Endothelial cell of hepatic sinusoid (primary cell): ENCODE data around the gene SRSF12.

Experiments
- in situ Hi-C: cut with HindIII; loops from 2 replicates; pipeline ENCODE4 v1.10.0; 2017; ENCODE audit warnings: low sequenced_read_pairs

Gene SRSF12

DNA sequence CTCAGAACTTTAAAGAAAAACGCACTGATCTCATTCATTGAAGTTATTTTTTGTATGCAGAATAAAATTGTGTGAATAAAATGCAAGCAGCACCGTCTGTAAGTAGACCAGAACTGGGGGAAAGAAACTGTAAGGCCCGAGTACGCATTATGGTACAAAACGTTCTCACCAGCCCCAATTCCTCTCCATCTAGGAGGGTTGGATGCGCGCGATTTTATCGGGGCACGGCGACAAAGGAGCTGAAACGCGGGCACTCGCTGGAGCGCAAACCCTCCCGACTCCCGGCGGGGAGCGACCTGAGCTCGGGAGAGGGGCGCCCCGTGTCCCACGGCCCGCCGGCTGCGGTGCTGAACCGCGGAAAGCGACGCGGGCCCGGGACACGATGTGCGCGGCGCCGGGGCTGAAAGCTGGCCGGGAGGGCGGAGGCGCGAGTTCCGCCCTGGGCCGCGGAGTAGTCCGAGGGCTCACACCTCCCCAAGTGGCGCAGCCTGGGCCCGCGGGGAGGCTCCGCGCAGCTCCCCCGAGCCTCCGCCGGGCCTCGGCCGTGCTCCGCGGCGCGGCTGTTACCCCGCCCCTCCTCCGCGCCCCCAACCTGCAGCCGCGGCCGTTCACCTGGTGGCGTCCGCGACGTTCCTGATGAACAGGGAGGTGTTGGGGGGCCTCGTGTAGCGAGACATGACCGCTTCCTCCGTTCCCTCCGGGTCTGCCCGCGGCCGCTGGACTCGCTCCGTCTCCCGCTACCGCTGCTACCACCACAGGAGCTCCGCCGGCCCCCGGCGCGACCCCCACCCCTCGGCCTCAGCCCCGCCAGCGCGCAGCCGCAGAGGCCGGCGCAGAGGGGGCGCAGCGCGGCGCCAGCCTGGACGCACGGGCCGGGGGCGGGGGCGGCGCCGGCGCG, at the start of gene SRSF12:
Gene SRSF12, minus strand, starts transcription at position 861 of the 898 bp plus-strand sequence. Its CDS starts 184 bp downstream, at position 677.
- in situ Hi-C loops: no loop called here

DNA sequence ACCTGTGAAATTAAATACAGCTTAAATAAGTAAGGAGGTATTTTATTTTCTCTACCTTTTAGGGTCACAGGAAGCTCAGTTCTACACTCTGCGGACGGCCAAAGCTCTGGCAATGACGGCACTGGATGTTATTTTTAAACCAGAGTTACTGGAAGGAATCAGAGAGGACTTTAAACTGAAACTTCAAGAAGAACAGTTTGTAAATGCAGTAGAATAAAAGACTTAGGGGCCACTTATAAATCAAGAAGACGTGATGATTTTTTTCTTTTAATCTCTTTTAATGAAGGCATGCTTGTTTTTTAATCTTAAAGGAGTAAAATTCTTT, 44.1 kb upstream of the SRSF12 start:
- in situ Hi-C loops: no loop called here

DNA sequence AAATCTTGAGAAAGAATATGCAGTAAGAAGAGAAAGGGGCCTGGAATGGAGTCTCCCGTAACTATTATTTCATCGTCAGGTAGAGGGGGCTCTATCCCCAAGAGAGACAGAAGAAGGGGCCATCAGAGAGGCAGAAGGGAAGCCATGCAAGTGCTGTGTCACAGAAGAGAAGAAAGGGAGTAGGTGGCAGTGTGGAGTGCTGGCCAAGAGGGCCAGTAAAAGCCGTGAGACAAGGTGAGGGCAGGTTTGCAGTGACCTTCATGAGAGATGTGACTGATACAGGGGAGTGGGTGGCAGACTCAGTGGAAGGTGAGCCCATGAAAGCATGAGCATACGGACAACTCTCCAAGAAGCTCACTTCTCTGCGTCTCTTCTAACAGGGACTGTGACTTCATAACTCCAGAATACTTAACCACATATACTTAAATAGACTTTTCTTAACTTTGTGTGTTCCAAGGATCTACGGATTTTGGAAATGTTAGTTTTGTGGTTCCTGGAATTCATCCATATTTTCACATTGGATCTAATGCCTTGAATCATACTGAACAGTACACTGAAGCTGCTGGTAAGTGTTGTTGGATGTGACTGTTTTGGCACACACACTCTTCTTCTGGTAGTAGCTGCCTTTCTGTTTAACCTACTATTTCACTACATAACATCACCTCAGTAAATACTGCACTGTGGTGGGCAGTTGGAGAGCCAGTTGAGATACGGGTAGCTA, 43.6 kb upstream of the SRSF12 start:
- in situ Hi-C loops: no loop called here

DNA sequence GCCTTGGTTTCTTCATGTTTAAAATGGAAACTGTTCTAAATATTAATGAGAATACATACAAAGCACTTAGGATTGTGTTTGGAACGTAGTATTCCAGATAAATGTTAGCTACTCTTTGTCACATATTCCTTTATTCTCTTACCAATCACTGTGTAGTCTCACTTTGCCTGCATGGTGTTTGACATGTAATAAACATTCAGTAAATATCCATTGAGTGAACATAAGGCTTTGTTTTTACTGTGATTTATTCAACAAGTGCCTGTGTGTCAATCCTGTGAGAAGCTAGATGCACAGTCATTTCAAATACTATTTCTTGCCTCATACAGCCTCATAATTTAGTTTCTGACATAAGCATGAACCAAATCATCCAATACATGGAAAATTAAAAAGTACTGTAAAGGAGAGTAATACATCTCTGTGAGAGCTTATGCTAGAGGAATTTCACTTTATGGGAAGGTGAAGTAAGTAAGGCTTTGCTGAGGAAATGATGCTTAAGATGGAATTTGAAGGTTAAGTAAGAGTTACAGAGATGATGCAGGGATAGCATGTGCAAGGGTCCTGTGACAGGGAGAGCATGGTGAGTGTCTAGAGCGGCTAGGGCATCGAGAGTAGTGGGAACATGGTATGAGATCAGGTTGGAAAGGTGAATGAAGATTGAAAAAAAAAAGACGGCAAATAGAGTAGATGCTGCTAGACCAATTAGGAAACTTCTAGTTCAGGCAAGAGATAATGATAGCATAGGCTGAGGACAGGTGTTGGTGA, 42.6 kb upstream of the SRSF12 start:
- in situ Hi-C loops: no loop called here

DNA sequence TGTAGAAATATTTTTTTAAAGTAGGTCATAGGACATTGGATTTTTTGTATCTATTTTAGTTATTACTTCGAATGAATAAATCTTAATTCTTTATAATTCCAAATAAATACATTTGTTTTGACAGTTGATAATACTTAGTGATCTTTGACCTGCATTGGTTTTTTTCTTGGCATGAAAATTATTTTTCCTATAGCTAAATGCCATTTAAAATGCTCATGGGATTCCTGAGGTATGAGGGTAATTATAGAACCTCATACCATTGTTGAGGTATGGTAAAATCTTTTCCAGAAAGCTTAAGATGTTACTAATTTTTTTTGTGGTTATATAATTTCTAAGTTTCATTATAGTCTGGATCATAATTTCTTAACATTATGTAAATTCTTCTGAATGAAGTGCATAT, 36.3 kb upstream of the SRSF12 start:
- in situ Hi-C loops: no loop called here

DNA sequence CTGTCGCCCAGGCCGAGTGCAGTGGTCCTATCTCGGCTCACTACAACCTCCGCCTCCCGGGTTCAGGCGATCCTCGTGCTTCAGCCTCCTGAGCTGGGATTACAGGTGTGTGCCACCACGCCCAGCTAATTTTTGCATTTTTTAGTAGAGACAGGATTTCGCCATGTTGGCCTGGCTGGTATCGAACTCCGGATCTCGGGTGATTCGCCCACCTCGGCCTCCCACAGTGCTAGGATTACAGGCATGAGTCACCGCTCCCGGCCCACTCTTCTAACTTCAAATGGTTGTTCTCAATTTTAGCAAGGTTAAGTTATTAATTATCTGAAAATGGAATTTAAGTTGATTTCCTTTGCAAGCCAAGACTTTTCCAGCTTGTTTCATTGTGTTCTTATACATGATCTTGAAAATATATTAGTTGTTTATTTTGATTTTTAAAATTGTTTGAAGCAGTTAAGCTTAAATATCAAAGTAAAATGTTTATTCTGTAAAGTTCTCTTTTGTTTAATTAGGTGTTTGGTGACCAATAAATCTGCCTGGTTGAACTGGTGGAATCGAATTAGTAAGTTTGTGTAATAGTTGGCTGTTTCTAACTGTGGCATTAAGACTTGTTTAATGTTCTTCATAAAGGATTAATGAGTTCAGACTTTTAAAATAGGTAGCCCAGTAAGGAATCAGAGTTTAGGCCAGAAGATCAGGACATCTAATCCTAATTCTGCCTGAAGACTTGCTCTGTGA, 30.3 kb upstream of the SRSF12 start:
- in situ Hi-C loops: no loop called here

DNA sequence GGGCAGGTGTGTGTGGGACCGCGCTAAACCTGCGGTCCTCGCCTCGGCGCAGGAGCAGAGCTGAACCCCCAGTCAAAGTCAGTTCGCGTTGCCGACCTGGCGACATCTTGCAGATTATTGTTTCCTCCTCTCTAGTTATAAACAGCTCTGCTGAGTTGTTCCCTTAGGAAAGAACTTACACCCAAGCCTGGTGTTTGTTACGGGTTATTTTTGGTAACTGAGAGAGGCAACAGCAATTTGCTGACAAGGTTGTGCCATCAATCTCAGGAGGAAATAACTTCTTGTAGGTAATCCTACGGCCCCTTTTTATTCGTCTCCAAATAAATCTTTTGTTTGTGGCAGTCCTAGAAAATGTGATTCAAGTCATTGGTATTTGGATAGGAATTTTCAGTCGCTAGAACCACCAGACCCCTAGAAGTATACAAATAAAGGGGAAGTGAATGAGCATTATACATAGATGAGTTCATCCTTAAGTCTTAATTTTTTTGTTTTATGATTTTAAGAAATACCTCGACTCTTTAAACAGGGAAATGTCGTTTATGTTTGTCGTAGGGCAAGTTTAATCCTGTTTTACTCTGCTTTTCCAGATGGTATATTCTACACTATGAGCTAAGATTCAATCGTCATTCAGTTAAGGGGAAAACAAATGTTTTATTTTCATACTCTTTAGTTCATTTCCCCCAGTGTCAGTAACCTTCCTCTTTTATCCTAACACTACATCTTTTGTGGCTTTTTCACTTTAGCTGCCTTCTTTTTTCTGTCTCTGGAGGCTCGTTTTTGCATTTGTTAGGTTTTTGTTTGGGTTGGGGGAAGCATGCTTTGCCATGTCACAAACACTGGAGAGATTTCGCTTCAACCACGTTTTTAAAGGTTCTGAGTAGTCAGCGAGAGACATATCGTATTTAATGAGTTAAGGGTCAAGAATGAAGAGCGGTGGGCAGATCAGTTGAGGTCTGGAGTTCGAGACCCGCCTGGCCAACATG, 29.1 kb upstream of the SRSF12 start:
- in situ Hi-C loops: no loop called here

DNA sequence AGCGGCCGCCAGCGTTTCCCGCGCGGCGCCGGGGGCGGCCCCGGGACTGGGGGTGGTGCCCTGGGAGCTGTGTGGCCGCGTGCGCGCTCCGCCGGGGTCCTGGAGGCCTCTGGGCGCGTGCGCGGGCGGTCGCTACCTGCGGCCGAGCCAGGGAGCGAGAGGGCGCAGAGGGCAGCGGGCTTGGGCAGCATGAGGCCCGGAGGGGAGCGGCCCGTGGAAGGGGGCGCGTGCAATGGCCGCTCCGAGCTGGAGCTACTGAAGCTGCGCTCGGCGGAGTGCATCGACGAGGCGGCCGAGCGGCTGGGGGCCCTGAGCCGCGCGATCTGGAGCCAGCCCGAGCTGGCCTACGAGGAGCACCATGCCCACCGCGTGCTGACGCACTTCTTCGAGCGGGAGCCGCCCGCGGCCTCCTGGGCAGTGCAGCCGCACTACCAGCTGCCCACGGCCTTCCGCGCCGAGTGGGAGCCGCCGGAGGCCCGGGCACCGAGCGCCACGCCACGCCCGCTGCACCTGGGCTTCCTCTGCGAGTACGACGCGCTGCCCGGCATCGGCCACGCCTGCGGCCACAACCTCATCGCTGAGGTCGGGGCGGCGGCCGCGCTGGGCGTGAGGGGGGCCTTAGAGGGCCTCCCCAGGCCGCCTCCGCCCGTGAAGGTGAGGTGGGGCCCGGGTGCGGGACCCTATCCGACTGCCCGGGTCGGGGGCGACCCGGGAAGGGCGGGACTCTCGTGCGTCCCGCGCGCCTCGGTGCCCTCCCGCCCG, 28.3 kb upstream of the SRSF12 start, which contains the start of gene PM20D2:
Gene PM20D2, plus strand, starts transcription at position 100 of the 762 bp plus-strand sequence. Its CDS starts 90 bp downstream, at position 190.
- in situ Hi-C loops: no loop called here

DNA sequence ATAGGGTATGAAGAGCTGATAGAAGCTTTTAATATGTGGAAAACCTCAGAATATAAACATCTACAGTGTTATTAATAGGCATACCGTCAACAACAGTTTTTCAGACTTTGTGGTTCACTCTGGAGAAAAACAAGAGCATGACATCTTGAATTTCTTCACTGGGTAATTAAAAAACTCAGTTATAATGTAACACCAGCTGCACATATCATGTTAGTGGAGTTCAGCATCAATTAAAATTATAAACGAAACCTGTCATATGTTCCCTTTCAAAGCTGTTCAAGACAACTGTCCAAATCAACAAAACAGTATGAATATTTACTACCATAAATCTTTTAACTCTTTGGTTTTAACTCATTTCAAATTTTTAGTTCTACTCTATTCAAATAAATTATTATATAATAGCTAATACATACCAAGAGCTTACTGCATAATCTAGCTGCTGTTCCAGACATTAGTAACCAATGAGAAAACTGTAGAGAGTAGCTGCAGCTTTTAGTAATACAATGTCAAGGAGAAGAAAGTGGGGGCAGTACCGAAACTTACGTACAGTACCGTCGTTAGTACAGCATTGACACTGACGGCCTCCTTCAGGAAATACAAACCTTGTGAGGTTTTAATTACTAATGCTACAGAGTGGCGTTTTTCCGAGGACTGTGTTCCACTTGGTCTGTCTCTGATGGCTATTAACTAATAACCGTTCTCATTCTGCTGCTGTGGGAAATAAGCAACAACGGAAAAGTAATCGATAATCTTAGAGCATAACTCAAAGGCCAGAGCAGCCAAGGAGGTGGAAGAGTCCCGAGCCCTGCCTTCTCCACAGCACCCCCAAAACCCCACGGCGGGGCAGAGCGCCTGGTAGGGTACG, 27.5 kb upstream of the SRSF12 start:
- in situ Hi-C loops: no loop called here

DNA sequence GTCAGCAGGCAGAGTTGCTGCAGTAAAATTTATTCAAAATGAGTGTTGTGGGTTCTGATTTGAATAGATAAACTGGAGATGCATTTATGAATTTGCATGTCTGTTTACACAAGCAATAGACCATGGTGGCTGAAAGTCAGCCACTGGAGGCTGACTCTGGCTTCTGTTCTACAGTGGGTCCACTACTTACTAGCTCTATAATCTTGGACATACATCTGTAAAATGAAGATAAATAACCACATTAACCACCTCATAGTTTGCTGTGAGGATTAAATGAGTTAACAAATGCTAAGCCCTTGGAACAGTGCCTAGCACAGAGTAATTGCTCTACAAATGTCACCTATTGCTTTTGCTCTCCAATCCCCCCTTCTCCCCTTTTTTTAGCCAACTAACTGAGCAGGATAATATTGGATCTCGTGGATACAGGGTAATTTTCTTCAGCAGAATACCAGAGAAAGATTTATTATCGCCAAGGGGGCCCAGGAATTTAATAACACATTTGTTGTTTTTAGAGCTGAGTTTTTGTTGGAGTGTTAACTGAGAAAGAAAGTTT, 26.6 kb upstream of the SRSF12 start:
- in situ Hi-C loops: no loop called here

DNA sequence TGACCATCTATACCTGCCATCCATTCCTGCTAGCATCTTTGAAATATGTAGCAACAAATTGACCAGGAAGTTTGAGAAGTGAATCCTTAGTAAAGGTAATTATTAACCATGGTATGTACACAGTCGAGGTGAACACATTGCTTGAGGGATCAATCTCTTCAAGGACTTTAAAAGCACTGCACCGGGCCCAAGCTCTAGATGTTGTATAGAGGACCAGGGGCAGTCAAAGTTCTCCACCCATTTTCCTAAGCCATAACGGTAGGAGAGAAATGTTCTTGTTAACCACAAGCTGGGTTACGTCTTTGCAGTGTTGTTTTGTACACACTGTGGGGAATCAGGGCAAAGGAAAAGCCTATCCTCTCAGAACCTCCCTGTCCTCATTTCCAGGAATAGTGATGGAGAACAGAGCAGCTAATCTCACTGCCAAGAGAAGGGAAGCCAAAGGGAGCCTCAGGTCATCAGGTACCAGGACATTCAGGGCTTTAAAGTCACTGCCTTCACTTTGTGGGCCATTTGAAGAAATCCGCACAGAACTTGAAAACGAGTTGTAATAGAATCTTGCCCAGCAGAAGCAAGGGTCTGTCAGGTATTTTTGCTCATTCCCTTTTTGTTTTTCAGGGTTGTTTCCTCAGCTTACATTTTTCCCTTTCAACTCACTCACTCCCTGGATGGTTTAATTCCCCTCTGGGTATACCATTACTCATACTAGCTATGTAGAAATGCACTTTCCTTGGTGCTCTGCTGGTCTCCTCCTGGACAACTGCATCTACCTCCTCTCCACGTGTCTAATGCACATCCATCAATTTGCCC, 22.7 kb upstream of the SRSF12 start:
- in situ Hi-C loops: no loop called here

DNA sequence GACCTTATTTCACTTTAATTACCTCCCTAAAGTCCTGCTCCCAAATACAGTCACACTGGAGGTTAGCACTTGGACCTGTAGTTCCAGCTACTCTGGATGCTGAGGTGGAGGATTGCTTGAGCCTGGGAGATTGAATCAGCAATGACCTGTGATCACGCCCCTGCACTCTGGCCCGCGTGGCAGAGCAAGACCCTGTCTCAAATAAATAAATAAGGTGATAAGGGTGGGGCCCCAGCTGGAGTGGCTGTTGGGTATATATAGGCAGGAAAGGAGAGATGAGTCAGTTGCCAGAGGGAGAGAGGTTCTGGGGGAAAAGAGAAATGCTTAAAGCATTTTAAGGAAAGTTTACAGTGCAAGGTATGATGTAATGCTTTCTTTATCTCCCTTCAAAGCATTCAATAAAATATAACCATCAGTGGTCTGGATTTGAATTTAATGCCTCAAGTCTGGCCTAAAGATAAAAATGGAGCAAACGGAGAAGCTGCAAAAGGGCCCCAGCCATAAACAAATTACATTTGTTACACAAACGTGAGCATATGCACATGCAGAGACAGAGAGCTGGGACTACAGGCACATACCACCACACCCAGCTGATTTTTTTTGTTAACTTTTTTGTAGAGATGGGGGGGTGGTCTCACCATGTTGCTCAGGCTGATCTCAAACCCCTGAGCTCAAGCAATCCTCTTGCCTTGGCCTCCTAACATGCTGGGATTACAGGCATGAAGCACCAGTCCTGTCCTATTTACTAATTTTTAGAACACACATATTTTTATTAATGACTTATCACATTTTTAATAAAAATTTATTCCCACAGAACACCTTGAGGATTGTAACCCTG, 21.9 kb upstream of the SRSF12 start:
- in situ Hi-C loops: no loop called here

DNA sequence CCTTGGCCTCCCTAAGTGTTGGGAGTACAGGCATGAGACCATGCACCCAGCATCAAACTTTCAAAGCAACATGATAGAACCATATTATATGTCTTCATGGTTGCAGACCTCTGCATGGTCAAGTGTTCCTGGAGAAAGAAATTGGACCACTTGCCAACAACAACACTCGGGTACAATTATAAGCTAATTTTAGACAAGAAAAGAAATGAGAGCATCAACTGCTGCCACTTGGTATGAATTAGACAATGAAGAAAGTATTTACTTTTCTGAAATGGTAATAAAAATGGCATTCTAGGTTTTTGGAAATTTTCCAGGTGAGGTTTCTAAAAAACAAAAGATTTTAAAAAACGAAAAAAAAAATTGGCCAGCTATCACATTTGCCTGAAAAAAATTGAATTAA, 20.3 kb upstream of the SRSF12 start:
- in situ Hi-C loops: no loop called here

DNA sequence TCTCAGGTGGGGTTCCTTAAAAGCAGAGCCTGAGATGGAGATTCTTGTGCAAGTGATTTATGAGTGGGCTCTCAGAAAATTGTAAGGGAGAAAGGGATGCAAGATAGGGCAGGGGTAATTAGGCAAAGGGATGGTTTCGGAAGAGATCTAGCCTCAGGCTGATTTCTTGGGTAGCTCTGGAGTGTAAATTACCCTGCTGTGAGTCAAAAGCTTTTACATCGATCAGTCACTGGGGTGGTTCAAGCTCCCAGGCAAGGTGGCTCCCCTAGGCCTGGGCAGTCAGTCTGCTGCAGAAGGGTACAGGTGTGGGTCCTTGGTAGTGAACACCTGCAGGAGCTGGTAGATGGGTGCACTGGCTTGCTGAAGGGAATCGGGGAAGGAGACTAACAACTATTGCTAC, 16.9 kb upstream of the SRSF12 start:
- in situ Hi-C loops: no loop called here

DNA sequence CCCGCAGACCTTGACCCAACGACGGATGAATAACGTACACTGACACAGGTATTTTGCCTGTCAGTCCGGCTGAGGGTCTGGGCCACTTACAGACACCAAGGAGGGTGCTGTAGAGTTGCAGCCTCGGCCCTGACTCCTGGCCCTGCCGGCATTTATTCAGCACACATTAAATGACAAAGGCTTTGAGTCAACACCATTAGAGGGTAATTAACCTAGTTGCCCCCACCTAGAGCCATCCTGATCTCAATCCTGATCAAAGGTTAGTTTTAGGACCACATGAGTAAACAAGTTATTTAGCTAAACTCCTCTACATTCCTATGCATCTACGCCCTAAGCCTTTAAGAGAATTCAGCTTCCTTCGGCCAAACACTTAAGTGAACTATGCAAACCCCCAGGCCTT, 16.1 kb upstream of the SRSF12 start:
- in situ Hi-C loops: no loop called here

DNA sequence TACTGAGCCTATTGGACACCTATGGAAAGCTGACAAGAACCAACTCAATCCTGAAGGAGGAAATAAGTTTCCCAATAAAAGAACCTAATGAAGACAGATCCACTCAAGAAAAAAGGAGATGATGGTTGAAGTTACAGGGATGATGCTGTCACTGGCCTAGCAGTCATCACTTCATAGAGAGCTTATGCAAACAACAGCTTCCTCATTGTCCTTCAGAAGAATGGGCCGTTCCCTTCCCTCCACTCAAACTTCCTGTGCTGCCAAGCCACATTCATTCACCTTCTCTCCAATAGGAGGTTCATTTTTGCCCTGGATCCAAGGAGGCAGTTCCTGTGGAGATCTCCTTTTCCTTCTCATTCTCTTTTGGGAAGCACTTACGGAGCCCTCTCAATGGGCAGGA, 14.2 kb upstream of the SRSF12 start:
- in situ Hi-C loops: no loop called here
